Esophagus muscularis mucosa (tissue), 4 donors: ENCODE results near the gene TFAP2A.

Experiments
- EP300 ChIP-seq: sonication (generic); formaldehyde crosslinking; IDR thresholded peaks from one replicate; pipeline ENCODE4 v1.6.1; 2017; ENCODE audit warnings: antibody characterized with exemption
- POLR2A ChIP-seq: fragments of 450-650 bp; IDR thresholded peaks from one replicate; pipeline ENCODE4 v1.6.1; 2017; ENCODE audit warnings: antibody characterized with exemption, moderate library complexity, mild to moderate bottlenecking, low read depth
- POLR2AphosphoS5 ChIP-seq, 2 donors: sonication (generic); formaldehyde crosslinking; IDR thresholded peaks; one replicate each; pipeline ENCODE4 v1.6.1; 2017; ENCODE audit warnings: antibody characterized with exemption in 2 of 2
- TF ChIP-seq, protein P1 (sequence below), 3 experiments: fragments of 200-600 bp in 2 of 3; fragments of 450-650 bp in 1 of 3; sonication (generic) in 2 of 3; IDR thresholded peaks; one replicate each; pipeline ENCODE4 v1.5.1; 2017 to 2019; ENCODE audit warnings: antibody characterized with exemption in 3 of 3, mild to moderate bottlenecking in 2 of 3, moderate library complexity in 1 of 3

DNA sequence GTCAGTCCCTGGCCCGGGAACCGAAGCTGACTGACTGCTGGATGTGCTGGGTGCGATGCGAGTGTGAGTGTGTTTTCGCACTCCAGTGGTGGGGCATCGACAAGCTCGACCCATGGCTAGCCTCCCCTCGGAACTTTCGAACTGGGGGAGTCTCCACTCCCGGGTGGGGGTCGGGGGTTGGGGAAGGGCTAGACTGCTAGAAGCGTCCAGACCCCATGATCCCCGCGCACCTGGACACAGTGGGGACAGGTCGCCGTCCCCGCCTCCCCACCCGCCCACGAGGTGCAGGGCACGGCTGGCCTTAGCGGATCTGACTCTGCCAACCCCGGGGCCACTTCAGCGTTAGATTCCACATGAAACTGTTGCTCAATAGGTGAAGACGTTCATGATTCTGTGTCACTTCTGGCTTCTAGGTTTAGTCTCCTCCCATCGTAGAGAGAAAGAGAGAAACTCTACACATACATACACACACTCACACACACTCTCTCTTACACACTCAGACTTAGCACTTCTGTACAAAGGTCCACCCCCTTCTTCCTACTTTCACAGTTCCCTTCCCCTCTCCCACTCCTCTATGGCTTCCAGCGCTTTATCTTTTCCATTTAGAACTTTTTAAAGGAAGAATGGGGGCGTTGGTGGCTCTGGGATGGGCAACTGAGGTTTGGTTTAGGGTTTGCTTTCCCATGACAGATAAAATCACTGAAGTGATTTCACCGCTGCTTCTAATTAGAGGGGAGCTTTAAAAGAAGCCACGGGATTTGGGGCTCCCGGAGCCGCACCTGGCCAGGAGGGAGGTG lies 5.1 kb upstream of the TFAP2A start:
- TF ChIP-seq, protein P1, sequence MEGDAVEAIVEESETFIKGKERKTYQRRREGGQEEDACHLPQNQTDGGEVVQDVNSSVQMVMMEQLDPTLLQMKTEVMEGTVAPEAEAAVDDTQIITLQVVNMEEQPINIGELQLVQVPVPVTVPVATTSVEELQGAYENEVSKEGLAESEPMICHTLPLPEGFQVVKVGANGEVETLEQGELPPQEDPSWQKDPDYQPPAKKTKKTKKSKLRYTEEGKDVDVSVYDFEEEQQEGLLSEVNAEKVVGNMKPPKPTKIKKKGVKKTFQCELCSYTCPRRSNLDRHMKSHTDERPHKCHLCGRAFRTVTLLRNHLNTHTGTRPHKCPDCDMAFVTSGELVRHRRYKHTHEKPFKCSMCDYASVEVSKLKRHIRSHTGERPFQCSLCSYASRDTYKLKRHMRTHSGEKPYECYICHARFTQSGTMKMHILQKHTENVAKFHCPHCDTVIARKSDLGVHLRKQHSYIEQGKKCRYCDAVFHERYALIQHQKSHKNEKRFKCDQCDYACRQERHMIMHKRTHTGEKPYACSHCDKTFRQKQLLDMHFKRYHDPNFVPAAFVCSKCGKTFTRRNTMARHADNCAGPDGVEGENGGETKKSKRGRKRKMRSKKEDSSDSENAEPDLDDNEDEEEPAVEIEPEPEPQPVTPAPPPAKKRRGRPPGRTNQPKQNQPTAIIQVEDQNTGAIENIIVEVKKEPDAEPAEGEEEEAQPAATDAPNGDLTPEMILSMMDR (IDR thresholded peaks at IDR 0.05): no peak
- TF ChIP-seq EP300 (no peak), POLR2AphosphoS5 (IDR thresholded peaks at IDR 0.05) (no peak), POLR2A (no peak)
